Measurements from ENCODE around the gene ARHGEF10L.

DNA sequence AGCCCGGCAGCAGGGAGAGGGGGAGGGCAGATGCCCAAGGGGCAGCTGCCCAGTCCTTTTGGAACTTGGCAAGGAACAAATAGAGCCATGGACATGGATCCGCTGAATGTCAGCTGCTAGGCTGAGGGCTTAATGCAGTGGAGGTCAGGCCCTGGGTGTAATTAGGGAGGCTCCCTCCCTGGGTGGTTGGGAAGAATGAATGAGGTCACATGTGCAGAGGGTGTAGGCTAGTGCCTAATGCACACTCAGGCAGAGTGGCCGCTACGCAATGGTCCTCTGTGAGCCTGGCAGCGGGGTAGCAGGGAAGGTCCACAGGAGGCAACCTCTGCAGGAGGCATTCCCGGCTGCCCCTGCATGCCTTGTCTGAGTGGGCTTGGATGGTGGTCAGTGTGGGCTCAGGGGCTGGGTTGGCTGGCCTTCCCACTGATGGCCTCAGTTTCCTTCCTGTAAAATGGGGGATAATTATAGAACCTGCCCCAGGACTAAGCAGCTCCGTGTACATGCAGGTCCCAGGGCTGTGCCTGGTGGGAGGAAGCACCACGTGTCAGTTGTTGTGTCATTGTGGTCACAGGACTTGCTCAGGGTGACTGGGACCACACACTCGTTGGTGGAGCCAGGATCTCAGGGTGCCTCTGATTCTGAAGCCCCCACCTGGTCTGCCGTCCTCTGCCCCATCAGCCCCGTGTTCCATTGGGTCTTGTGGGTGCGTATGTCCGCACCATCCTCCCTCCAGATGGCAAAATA is 134.0 kb downstream of the ARHGEF10L start:
- TF ChIP-seq, protein P1, sequence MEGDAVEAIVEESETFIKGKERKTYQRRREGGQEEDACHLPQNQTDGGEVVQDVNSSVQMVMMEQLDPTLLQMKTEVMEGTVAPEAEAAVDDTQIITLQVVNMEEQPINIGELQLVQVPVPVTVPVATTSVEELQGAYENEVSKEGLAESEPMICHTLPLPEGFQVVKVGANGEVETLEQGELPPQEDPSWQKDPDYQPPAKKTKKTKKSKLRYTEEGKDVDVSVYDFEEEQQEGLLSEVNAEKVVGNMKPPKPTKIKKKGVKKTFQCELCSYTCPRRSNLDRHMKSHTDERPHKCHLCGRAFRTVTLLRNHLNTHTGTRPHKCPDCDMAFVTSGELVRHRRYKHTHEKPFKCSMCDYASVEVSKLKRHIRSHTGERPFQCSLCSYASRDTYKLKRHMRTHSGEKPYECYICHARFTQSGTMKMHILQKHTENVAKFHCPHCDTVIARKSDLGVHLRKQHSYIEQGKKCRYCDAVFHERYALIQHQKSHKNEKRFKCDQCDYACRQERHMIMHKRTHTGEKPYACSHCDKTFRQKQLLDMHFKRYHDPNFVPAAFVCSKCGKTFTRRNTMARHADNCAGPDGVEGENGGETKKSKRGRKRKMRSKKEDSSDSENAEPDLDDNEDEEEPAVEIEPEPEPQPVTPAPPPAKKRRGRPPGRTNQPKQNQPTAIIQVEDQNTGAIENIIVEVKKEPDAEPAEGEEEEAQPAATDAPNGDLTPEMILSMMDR (IDR thresholded peaks at IDR 0.05), result no peak
- TF ChIP-seq POLR2AphosphoS5 (IDR thresholded peaks at IDR 0.05) (no peak), POLR2A (IDR thresholded peaks at IDR 0.05) (no peak)

All from prostate gland (tissue), 2 donors.